Measurements from ENCODE around the gene BMP8B. TPM values are rescaled to one million over a fixed set of nuclear protein-coding genes. Genes with fewer than 3 reads are reported as not detected.
"Not testable (repeated sequence)": the region's sequence is repeated elsewhere in the genome, so short reads cannot be mapped to it uniquely, and the experiment has no call there.

The BMP8B gene
- total RNA-seq, 1 donor from 2014 or later = 1.3 TPM

DNA sequence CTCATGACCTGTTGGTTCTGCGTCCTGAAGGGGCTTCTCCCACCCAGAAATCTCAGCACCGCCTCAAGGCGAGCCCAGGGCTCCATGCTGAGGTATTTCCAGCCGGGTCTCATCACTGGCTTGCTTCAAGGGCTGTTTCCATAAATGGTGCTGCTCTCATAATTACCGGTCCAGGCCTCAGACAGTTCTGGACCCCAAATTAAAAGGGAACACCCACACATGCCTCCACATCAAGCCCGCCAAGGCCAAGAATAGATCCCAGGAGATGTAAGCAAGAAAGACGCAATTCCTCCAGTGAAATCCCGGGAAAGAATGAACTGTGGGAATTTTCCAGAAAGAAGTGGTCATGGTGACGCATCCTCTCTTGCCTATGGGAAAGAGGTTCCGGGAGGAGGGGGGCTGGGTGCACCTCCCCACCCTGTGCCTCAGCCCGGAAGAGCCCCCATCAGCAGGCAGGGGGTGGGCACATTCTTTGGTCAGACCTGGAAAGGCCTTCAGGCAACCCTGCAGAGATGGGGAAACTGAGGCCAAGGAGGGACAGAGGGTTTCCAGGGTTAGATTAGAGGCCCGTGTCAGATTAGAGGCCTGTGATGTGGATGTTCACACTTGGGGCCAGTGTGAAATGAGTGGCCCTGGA, 10.1 kb downstream of the BMP8B start:
- DNase-seq (ENCODE audit: low read depth) = not testable (repeated sequence)

- DNase-seq (ENCODE audit: low read depth) = not testable (repeated sequence)
Observed at GRCh38 chr1:39777896-39778295, 10.8 kb downstream of the BMP8B start.

GRCh38 chr1:39777306-39777705, 11.4 kb downstream of the BMP8B start:
- no peak for DNase-seq (ENCODE audit: low read depth)

GRCh38 chr1:39776886-39777285, 11.8 kb downstream of the BMP8B start:
- DNase-seq (ENCODE audit: low read depth) = no peak

DNA sequence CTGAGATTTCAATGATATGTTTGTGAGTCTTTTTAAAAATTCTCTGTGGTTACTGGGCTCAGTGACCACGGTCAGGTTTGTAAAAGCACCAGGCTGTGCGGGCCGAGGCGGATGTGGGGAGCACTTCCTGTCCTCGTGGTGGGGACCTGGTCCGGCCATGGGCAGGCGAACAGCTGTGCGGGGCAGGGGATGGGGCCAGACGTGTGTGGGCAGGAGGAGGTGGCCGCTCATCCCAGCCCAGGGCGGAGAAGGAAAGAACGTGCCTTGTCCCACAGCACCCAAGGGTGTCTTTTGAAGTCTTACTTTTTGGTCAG, 12.3 kb downstream of the BMP8B start:
- no peak for DNase-seq (ENCODE audit: low read depth)

GRCh38 chr1:39775676-39776399, 12.8 kb downstream of the BMP8B start:
- not testable (repeated sequence) for DNase-seq (ENCODE audit: low read depth)

- DNase-seq (ENCODE audit: low read depth) = not testable (repeated sequence)
Observed at GRCh38 chr1:39775141-39775540, 13.5 kb downstream of the BMP8B start.

- DNase-seq (ENCODE audit: low read depth) = not testable (repeated sequence)
Observed at GRCh38 chr1:39773369-39773979, 15.2 kb downstream of the BMP8B start.

- not testable (repeated sequence) for DNase-seq (ENCODE audit: low read depth)
Observed at GRCh38 chr1:39771022-39771532, 17.6 kb downstream of the BMP8B start, which contains the start of gene OXCT2. OXCT2 (minus strand) TSS chr1:39771348; CDS start chr1:39771255, 93 bp downstream.

- not testable (repeated sequence) for DNase-seq (ENCODE audit: low read depth)
Observed at GRCh38 chr1:39770100-39771021, 18.3 kb downstream of the BMP8B start.

- DNase-seq (ENCODE audit: low read depth) = not testable (repeated sequence)
Observed at GRCh38 chr1:39769502-39769901, 19.2 kb downstream of the BMP8B start.

DNA sequence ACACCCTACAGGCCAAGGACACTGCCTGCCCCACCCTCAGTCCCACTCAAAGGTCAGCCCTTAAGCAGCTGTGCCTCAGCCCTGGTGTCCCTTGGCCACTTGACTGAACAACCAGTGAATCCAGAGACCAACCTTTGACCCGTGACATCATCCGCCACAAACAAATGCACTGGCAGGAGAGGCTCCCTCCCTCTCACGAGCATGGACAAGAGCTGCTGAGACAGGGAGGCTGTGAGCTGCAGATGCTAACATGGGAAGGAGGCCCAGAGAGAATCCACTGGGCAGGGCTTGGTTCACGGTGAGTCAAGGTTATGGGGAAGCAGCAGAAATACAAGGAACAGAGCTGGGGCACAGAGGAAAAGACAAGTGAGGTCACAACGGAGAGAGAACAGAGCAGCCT, 22.2 kb downstream of the BMP8B start:
- not testable (repeated sequence) for DNase-seq (ENCODE audit: low read depth)

DNA sequence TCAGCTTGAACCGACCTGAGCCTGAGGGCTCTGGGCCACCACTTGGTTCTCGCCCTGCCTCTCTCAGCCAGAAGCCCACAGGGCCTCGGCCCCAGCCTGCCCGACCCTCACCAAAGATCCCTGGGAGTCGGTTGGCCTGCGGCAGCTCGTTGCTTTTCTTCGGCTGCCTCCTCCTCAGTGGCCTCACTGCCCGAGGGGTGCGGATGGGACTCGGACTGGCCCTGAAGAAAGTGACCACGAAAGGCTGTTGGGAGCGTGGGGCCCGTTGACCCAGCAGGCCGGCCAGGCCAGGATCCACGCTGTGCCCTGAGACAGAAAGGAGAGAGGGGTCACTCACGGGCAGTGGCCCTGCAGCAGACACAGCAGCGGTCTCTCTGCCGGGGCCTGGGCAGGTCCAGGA, 24.2 kb downstream of the BMP8B start:
- DNase-seq (ENCODE audit: low read depth) = not testable (repeated sequence)

GRCh38 chr1:39763619-39764374, 24.9 kb downstream of the BMP8B start:
- not testable (repeated sequence) for DNase-seq (ENCODE audit: low read depth)

DNA sequence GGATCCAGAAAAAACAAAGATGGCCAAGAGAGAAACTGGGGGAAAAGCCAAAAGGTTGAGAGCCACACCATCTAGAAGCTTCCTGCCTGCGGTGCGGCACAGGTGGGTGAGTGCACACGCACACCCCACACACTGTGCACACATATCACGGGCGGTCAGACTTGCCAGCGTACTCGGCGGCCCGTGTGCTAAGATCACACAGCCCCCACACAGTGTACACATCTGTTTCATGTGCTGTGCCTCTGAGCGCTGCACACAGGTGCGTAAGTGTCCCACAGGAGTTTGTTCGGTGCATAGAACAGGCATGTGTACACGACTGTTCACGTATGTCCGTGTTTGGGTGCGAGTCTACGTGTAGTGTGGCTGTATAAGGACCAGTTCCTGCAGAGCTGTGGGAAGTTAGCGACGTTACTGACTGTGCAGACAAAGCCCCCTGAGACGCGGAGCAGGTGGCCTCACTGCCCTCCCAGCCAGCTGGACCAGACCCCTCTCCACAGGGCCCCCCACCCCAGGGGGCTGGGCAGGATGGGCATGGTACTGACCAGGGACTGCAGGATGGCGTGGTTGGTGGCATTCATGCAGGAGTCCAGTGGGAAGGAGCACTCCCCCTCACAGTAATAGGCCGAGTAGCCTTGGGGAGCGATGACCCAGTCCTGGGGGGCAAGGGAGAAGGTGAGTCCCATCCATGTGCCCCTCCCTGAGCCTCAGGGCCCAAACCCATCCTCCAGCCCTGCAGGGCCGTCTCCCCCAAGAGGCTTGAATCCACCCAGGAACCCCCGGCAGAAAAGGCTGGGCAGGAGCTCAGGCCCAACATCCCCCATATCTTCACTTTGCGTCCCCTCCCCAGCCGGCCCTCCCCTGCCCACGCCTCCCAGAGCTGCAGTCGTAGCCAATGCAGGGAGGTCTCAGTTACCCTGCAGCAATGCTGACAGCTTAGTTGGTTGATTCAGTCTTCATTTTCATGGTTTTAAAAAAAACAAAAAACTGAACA, 25.8 kb downstream of the BMP8B start:
- no peak for DNase-seq (ENCODE audit: low read depth)

GRCh38 chr1:39761557-39762260, 27.0 kb downstream of the BMP8B start:
- no peak for DNase-seq (ENCODE audit: low read depth)

GRCh38 chr1:39761016-39761415, 27.6 kb downstream of the BMP8B start:
- no peak for DNase-seq (ENCODE audit: low read depth)

GRCh38 chr1:39760074-39761008, 28.3 kb downstream of the BMP8B start:
- DNase-seq (ENCODE audit: low read depth) = no peak

Data from renal cortical epithelial cell (primary cell).